ENCODE data around the gene ZSCAN18.

ZSCAN18 gene

GRCh38 chr19:58063712-58064111 is 34.3 kb downstream of the ZSCAN18 start:
- DNase-seq: no peak
- H3K9me3 ChIP-seq (replicated peaks; ENCODE audit: insufficient read depth, low read length): no peaks in the 10 kb centered on the region

DNA sequence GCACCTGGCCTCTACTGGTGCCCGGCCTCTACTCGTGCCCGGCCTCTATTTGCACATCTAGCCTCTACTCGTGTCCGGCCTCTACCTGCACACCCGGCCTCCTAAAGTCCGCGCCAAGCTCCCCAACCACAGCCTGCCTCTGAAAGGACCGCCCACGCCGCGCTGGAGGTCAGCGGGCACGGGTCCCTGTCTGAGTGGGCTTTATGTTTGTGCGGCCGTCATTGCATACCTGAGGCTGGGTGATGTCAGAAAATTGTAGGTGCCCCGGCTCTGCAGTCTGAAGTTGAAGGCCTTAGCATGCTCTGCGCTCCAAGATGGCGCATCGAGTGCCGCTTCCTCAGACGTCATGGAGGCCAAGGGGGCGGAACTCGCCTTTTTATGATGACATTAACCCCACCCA is 37.8 kb downstream of the ZSCAN18 start:
- H3K4me3 ChIP-seq (ENCODE audit: low read length): no peak overlapping the region

More at GRCh38 chr19:58063712-58064111, 34.3 kb downstream of the ZSCAN18 start:
- Histone ChIP-seq H3F3A (ENCODE audit: insufficient read depth, low read length) (no peaks in the 10 kb centered on the region), H3K4me1 (ENCODE audit: low read length) (no peaks in the 10 kb centered on the region), H2AFZ (ENCODE audit: low read length) (no peak overlapping the region), H3K9ac (ENCODE audit: low read length) (no peak overlapping the region), H3K36me3 (replicated peaks; ENCODE audit: insufficient read depth, low read length) (no peaks in the 10 kb centered on the region), H3K27me3 (replicated peaks; ENCODE audit: insufficient read depth, low read length) (no peaks in the 10 kb centered on the region), H3K27ac (ENCODE audit: low read length) (no peak overlapping the region), H3K4me2 (ENCODE audit: low read depth, low read length) (no peak overlapping the region), H3K79me2 (ENCODE audit: low read length) (no peaks in the 10 kb centered on the region), H3K9me2 (replicated peaks; ENCODE audit: insufficient read depth, low read length) (no peaks in the 10 kb centered on the region), H4K20me1 (ENCODE audit: insufficient read depth, low read length) (no peaks in the 10 kb centered on the region), H3K4me3 (ENCODE audit: low read length) (no peak overlapping the region)
- TF ChIP-seq, protein P1, sequence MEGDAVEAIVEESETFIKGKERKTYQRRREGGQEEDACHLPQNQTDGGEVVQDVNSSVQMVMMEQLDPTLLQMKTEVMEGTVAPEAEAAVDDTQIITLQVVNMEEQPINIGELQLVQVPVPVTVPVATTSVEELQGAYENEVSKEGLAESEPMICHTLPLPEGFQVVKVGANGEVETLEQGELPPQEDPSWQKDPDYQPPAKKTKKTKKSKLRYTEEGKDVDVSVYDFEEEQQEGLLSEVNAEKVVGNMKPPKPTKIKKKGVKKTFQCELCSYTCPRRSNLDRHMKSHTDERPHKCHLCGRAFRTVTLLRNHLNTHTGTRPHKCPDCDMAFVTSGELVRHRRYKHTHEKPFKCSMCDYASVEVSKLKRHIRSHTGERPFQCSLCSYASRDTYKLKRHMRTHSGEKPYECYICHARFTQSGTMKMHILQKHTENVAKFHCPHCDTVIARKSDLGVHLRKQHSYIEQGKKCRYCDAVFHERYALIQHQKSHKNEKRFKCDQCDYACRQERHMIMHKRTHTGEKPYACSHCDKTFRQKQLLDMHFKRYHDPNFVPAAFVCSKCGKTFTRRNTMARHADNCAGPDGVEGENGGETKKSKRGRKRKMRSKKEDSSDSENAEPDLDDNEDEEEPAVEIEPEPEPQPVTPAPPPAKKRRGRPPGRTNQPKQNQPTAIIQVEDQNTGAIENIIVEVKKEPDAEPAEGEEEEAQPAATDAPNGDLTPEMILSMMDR (IDR thresholded peaks at IDR 0.05; ENCODE audit: low read length): no peak
- TF ChIP-seq EZH2 (optimal IDR thresholded peaks at IDR 0.05; ENCODE audit: low read depth, low read length) (no peak), EZH2phosphoT487 (IDR thresholded peaks at IDR 0.05; ENCODE audit: low read length) (no peak)

DNA sequence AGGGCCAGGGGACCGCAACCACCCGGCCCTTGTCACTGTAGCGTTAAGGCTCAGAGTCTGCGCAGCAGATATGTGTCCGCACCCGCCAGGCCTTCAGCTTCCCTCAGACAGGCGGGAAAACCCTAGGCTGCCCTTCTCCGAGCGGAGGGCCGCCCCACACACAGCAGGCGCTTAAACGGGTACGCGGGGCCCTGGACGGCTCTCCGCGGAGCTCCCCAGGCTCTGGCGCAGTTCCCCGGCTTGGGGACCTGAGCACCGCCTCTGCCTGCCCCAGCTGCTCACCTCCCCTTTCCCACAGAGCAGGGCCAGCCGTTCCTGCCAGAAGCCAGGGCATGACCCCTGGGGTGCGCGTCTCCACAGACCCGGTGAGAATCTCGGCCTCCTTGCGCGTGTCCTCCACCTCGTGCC is 38.4 kb downstream of the ZSCAN18 start:
- no peak overlapping the region for H3K4me3 ChIP-seq (ENCODE audit: low read length)
- no peaks in the 10 kb centered on the region for H3K4me1 ChIP-seq (ENCODE audit: low read length)
- H3K79me2 ChIP-seq (ENCODE audit: low read length): no peaks in the 10 kb centered on the region
- no peak overlapping the region for H2AFZ ChIP-seq (ENCODE audit: low read length)
- no peaks in the 10 kb centered on the region for H3K36me3 ChIP-seq (replicated peaks; ENCODE audit: insufficient read depth, low read length)
- H3K9me3 ChIP-seq (replicated peaks; ENCODE audit: insufficient read depth, low read length): no peaks in the 10 kb centered on the region
- no peak overlapping the region for H3K27ac ChIP-seq (ENCODE audit: low read length)
- no peak overlapping the region for H3K9ac ChIP-seq (ENCODE audit: low read length)
- H4K20me1 ChIP-seq (ENCODE audit: insufficient read depth, low read length): no peaks in the 10 kb centered on the region
- DNase-seq: no peak
- no peaks in the 10 kb centered on the region for H3K9me2 ChIP-seq (replicated peaks; ENCODE audit: insufficient read depth, low read length)
- no peaks in the 10 kb centered on the region for H3F3A ChIP-seq (ENCODE audit: insufficient read depth, low read length)
- no peaks in the 10 kb centered on the region for H3K27me3 ChIP-seq (replicated peaks; ENCODE audit: insufficient read depth, low read length)
- TF ChIP-seq EZH2phosphoT487 (IDR thresholded peaks at IDR 0.05; ENCODE audit: low read length): no peak
- TF ChIP-seq, protein P1 (IDR thresholded peaks at IDR 0.05; ENCODE audit: low read length): no peak
- TF ChIP-seq EZH2 (optimal IDR thresholded peaks at IDR 0.05; ENCODE audit: low read depth, low read length): no peak
- no peak overlapping the region for H3K4me2 ChIP-seq (ENCODE audit: low read depth, low read length)

More for the DNA sequence above, 37.8 kb downstream of the ZSCAN18 start:
- Histone ChIP-seq H3K4me2 (ENCODE audit: low read depth, low read length) (no peak overlapping the region), H3K27me3 (replicated peaks; ENCODE audit: insufficient read depth, low read length) (no peaks in the 10 kb centered on the region), H3K36me3 (replicated peaks; ENCODE audit: insufficient read depth, low read length) (no peaks in the 10 kb centered on the region), H4K20me1 (ENCODE audit: insufficient read depth, low read length) (no peaks in the 10 kb centered on the region), H3K4me1 (ENCODE audit: low read length) (no peaks in the 10 kb centered on the region), H3K9me2 (replicated peaks; ENCODE audit: insufficient read depth, low read length) (no peaks in the 10 kb centered on the region), H3K79me2 (ENCODE audit: low read length) (no peaks in the 10 kb centered on the region), H3K27ac (ENCODE audit: low read length) (no peak overlapping the region), H3F3A (ENCODE audit: insufficient read depth, low read length) (no peaks in the 10 kb centered on the region), H3K9me3 (replicated peaks; ENCODE audit: insufficient read depth, low read length) (no peaks in the 10 kb centered on the region), H2AFZ (ENCODE audit: low read length) (no peak overlapping the region), H3K9ac (ENCODE audit: low read length) (no peak overlapping the region)
- TF ChIP-seq EZH2 (optimal IDR thresholded peaks at IDR 0.05; ENCODE audit: low read depth, low read length): no peak
- TF ChIP-seq, protein P1 (IDR thresholded peaks at IDR 0.05; ENCODE audit: low read length): no peak
- no peak for TF ChIP-seq EZH2phosphoT487 (IDR thresholded peaks at IDR 0.05; ENCODE audit: low read length)
- no peak for DNase-seq

Data from MM.1S (cell line).